ENCODE measurements around the gene WDR27.

DNA sequence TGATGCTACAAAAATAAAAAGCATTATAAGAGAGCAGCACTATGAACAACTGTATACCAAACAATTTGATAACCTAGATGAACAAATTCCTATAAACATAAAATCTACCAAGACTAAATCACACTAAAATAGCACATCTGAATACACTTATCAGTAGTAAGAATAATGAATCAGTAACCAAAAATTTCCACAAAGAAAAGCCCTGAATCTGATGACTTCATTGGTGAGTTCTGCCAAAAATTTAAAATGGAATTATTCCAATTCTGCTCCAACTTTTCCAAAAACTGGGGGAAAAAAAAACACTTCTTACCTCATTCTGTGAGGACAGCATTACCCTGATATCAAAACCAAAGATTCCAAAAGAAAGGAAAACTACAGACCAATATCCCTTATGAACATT lies 206.2 kb downstream of the WDR27 start:
- TF ChIP-seq, protein P1, sequence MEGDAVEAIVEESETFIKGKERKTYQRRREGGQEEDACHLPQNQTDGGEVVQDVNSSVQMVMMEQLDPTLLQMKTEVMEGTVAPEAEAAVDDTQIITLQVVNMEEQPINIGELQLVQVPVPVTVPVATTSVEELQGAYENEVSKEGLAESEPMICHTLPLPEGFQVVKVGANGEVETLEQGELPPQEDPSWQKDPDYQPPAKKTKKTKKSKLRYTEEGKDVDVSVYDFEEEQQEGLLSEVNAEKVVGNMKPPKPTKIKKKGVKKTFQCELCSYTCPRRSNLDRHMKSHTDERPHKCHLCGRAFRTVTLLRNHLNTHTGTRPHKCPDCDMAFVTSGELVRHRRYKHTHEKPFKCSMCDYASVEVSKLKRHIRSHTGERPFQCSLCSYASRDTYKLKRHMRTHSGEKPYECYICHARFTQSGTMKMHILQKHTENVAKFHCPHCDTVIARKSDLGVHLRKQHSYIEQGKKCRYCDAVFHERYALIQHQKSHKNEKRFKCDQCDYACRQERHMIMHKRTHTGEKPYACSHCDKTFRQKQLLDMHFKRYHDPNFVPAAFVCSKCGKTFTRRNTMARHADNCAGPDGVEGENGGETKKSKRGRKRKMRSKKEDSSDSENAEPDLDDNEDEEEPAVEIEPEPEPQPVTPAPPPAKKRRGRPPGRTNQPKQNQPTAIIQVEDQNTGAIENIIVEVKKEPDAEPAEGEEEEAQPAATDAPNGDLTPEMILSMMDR (IDR thresholded peaks at IDR 0.05; ENCODE audit: poor library complexity), result no peak
- TF ChIP-seq EZH2 (IDR thresholded peaks at IDR 0.05; ENCODE audit: borderline replicate concordance) (no peak), EZH2phosphoT487 (IDR thresholded peaks at IDR 0.05; ENCODE audit: low read depth, severe bottlenecking, unreplicated experiment) (no peak)
